NCI-H524 (cell line): ENCODE results near the gene TRIM33.

ENCODE experiments used
- DNase-seq, 2 experiments: peaks; one replicate each; lab custom pipeline; 2025; lab: John Stamatoyannopoulos, UW

Gene TRIM33

DNA sequence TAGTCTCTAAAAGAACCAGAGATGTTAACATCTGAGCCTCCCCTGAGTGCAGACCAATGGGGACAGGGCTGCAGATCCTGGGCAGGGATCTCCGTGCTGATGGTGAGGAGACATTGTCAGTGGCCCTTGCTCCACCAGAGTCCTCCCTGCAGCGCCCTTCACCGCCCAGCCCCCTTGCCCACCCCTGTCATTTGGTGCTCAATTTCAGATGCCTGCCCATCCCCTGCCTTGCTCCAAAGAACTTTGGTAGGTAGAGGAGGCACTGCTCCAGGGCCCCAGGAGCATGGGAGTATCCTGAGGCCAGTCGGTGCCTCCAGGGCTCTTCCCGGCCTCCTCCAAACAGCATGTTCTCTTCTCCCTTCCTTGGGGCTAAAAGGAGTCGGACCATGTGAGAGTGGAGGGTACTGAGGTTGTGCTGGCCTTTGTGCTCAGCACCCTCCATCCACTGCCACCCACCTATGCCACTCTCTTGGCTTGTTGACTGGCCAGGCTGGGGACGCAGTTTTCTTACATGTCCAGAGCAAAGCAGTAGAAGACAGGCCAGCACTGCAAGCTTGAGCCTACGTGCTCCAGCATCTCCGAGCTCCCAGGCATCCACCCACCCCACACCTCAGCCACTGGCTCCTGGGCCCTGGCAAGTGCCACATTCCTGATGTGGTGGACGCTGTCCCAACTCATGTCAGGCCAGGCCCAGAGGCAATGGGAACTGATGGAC lies 160.1 kb downstream of the TRIM33 start:
- DNase-seq = no peak

DNA sequence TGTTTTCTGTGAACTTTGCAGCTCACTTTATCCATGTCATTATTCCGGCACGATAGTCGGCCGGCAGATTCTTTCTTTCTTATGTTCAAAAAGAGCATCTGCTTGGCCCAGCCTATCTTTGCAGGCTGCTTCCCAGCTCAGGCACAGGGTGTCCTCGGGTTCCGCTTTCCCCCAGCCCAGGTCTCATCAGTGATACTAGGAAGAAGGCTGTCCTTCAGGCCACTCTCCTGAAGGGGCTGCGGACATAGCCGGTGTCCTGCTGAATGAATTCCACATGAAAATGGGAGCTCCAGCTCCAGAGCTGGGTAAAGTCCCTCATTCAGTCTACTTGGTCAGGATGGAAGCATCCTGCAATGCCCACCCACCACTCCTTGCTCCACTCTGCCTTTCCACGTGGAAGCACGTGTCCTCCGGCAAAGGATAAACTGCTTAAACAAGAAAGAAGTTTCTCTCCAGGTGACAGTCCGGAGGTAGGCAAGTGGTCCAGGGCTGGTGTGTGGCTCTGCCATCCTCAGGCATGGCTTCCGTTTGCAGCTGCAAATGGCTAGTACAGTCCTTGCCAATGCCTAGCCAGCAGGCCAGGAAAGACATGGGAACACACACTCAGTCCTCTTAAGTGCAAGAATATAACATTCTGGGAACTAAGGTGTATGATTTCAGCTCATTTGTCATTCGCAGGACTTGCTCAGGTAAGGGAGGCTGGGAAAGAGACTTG lies 161.0 kb downstream of the TRIM33 start:
- DNase-seq = no peak

DNA sequence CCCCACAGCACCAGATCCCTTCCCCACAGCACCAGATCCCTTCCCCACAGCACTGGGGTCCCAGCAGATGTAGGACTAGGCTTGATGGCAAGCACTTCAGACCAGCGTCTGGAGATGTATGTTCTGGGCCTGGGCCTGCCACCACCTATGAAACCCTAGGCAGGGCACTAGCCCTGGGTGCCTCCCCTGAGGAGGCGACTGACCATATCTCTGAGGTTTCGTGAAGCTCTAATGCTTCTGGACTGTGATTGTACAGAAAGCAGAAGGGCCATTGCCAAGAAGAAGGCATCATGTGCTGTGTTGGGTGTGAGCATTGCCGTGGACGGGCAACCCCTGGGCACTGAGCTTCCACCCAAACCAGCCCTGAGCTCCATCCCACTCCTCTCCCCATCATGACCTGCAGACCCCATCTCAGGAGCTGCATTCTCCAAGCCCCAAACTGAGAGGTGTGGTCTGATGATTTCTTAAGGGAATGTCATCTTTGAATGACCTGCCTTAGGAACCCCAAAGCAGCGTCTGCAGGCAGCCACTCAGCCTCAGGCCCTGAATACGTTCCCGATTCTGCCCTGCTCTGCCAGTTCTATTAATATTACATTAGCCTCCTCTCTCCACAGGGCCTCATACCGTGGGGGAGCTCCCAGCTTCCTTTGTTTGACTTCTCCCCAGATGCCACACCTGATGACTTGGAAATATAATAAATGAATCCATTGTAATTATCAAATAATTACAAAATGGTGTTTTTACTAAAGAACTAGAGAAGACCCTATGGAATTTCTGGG lies 163.4 kb downstream of the TRIM33 start:
- DNase-seq = no peak

DNA sequence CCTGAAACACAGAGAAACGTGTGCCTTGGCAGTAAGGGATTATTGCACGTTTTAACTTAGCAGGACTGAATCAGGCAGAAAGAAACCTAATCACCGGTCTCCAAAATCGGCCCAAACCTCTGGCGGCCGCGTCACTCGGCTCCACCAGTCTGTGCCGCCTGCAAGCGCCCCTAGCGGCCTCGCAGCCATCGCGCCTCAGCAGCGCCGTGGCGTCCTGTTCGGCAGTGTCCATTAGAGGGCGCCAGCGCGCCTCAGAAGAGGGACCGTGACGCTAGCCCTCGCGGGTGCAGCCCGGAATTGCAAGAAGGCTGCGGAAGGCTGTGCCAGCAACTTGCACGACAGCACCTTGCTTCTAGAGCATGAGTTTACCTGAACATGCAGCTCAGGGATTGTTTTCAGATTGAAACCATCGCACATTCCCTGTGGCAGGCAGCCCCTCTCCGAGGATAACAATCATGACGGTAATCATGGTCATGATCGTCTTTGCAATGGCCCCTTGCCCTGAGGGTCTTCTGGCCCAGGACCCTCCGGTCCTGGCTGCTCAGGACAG lies 164.4 kb downstream of the TRIM33 start:
- peak; percentile 77 to 86 for DNase-seq

DNA sequence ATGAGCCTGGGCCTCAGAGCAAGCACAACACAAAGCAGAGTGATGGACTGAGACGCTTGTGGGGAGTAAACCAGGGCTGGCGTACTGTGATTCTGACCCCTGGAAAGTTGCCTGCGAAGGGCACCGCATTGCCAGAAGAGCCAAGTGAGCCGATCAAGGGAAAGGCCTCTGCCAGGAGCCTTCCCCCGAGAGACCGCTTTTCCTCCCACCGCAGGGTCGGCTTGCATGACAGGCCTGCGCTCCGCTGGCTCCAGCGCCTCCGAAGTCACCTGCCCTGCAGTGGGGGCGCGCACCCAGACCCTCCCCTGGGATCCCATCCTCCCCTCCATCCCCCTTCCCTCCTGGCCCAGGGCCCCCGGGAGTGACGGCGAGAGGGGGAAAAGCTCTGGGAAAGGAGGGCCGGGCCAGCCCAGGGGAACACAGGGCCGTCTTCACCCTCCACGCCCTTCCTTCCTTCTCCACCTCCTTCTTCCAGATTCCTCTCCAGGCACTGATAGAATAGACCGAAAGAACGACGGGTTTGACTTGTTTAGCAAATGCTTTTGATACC lies 165.0 kb downstream of the TRIM33 start:
- DNase-seq = peak in 1 of 2 experiments; percentile 41

DNA sequence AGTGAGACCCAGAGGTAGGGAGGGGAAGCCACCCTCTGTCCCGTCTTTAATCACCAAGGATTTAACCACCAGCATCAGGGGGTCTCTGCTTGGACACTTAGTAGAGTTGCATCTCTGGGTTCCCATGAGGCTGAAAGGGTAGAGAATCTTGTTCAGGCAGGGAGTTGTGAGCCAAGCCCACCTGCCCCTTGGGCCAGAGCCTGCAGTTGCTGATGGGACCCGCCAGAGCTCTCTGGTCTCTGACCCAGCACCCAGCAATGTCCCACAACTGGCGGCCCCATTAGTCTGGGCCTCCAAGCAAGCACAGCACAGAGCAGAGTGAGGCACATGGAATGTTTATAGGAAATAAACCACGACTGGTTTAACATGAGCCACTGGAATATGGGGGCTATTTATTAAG lies 166.3 kb downstream of the TRIM33 start:
- no peak for DNase-seq
